ENCODE results near the gene TBCC. TPM values are rescaled to one million over a fixed set of nuclear protein-coding genes. Genes with fewer than 3 reads are reported as not detected.

The TBCC gene
- total RNA-seq, 4 donors from 2014 or later = 16.2 to 32.9 (median 24.8) TPM

DNA sequence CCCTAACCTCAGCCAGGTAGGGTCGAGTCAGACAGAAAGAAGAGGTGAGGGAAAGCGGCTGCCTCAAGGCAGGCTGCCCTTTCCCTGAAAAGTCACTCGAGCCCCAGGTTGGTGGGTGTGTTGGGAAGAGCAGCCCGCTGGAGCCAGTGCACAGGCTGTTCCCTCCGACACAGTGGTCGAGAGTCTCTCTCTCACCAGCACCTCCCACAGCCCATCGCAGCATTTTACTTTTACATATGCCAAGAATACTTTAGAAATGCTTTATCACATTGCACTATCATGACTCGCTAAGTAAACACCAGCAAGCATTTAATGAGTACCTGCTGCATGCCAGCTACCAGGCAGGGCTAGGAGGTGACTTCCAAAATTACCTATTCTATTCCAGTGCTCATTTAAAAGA lies 25.2 kb downstream of the TBCC start:
- no peak overlapping the region for H3K27ac ChIP-seq
- intact Hi-C loops (cut with DNase I) = loop anchor here (10.0 kb wide), 1 partner anchor 154 kb away; the partner anchor contains the start of gene RPL7L1
- H3K4me3 ChIP-seq = no peak overlapping the region
- H3K4me1 ChIP-seq = peaks cover 0 to 5% (median under 1%) of the 10 kb centered on the region in 3 donors
- no peak for DNase-seq
- no peaks in the 10 kb centered on the region for H3K27me3 ChIP-seq
- TF ChIP-seq CTCF (IDR thresholded peaks at IDR 0.05) (no peak), POLR2A (IDR thresholded peaks at IDR 0.05) (no peak)
- H3K36me3 ChIP-seq = no peaks in the 10 kb centered on the region
- 51 to 62% methylated on average over 5 to 8 of the region's 8 CpGs for WGBS, 2 donors
- H3K9me3 ChIP-seq = no peaks in the 10 kb centered on the region

DNA sequence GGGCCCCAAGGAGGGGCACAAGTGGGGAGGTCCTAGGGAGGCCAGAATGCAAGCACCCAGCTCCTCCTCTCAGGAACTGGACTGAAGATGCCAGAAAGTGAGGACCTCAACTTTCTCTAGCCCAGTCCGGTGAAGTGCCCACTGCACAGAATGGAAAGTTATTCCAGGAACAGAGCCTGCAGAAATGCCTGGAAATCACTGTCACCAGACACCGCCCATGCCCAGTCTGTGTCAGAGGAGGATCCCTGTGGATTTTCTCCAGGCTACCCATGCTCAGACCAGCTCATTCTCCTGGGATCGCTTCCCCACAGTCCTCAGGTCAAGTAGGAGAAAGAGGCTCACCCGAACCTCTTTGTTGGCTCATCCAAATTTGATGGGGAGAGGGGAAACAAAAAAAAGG lies 30.0 kb downstream of the TBCC start:
- Histone ChIP-seq H3K4me3 (no peak overlapping the region), H3K36me3 (no peaks in the 10 kb centered on the region), H3K27ac (no peak overlapping the region), H3K27me3 (no peaks in the 10 kb centered on the region), H3K4me1 (no peaks in the 10 kb centered on the region), H3K9me3 (peaks cover 0 to 12% (median 0%) of the 10 kb centered on the region in 3 donors)
- intact Hi-C loops (cut with DNase I) = no loop called here
- no peak for DNase-seq
- no peak for TF ChIP-seq POLR2A (IDR thresholded peaks at IDR 0.05)
- no peak for TF ChIP-seq CTCF (IDR thresholded peaks at IDR 0.05)
- WGBS, 2 donors = 76 to 84% methylated on average over 3 to 4 of the region's 4 CpGs

DNA sequence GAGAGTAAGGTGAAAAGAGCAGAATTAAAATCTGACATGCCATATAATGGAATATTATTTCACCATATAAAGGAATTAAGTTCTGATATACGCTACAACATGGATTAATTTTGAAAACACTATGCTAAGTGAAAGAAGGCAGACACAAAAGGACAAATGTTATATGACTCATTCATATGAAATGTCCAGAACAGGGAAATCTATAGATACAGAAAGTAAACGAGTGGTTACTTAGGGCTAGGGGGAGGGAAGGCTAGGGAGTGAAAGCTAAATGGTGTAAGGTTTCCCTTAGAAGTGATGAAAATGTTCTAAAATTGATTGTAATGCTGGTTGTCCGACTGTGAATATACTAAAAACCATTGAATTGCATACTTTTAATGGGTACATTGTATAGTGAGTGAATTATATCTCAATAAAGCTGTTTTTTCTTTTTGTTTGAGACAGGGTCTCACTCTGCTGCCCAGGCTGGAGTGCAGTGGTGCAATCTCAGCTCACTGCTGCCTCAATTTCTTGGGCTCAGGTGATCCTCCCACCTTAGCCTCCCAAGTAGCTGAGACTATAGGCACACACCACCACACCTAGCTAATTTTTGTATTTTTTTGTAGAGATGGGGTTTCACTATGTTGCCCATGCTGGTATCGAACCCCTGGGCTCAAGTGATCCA lies 31.7 kb downstream of the TBCC start:
- Histone ChIP-seq H3K9me3 (peaks cover 0 to 12% (median 0%) of the 10 kb centered on the region in 3 donors), H3K4me3 (no peak overlapping the region), H3K27me3 (no peaks in the 10 kb centered on the region), H3K4me1 (no peaks in the 10 kb centered on the region), H3K36me3 (no peaks in the 10 kb centered on the region), H3K27ac (no peak overlapping the region)
- no peak for DNase-seq
- intact Hi-C loops (cut with DNase I) = no loop called here
- TF ChIP-seq POLR2A (IDR thresholded peaks at IDR 0.05) = no peak
- no peak for TF ChIP-seq CTCF (IDR thresholded peaks at IDR 0.05)
- WGBS, 2 donors = 53 to 58% methylated on average over 4 of the region's 4 CpGs

GRCh38 chr6:42711930-42712329 lies 34.0 kb downstream of the TBCC start:
- H3K27me3 ChIP-seq = no peaks in the 10 kb centered on the region
- intact Hi-C loops (cut with DNase I) = no loop called here
- peaks cover 0 to 12% (median 0%) of the 10 kb centered on the region in 3 donors for H3K9me3 ChIP-seq
- H3K4me3 ChIP-seq = no peak overlapping the region
- no peaks in the 10 kb centered on the region for H3K4me1 ChIP-seq
- WGBS, 2 donors = 83 to 90% methylated on average over 5 of the region's 5 CpGs
- no peaks in the 10 kb centered on the region for H3K36me3 ChIP-seq
- DNase-seq = no peak
- TF ChIP-seq CTCF (IDR thresholded peaks at IDR 0.05) (no peak), POLR2A (IDR thresholded peaks at IDR 0.05) (no peak)
- H3K27ac ChIP-seq = no peak overlapping the region

DNA sequence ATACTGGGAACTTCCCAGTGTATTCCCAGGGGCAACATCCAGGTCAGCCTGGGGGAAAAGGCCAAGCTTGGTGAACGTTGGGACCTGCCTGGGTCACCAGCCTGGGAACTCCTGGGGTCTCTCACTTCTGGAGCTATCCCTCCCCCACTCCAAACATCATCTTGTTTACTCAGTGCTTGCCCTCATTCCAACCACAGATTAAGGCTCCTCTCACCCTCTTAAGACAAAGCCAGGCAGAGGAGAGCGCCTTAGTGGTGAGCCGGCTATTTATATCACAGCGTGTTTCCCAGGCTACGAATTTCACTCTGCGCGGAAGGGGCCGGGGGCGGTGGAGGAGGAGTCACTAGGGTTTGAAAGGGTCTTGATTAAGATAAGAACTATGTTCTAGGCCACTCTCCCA lies 35.6 kb downstream of the TBCC start:
- no peaks in the 10 kb centered on the region for H3K27me3 ChIP-seq
- no peak overlapping the region for H3K4me3 ChIP-seq
- no peak for DNase-seq
- peaks cover 0 to under 1% (median 0%) of the 10 kb centered on the region in 3 donors for H3K4me1 ChIP-seq
- TF ChIP-seq POLR2A (IDR thresholded peaks at IDR 0.05) (no peak), CTCF (IDR thresholded peaks at IDR 0.05) (no peak)
- H3K27ac ChIP-seq = no peak overlapping the region
- H3K36me3 ChIP-seq = no peaks in the 10 kb centered on the region
- intact Hi-C loops (cut with DNase I) = no loop called here
- 54 to 81% methylated on average over 5 to 9 of the region's 9 CpGs for WGBS, 2 donors
- peaks cover 0 to 12% (median 0%) of the 10 kb centered on the region in 3 donors for H3K9me3 ChIP-seq

Measured in esophagus squamous epithelium (tissue), 5 donors.